Fibroblast of the aortic adventitia (primary cell): ENCODE results near the gene HTT. TPM values are rescaled to one million over a fixed set of nuclear protein-coding genes. Genes with fewer than 3 reads are reported as not detected.

Experiments
- DNase-seq: peaks from one replicate; pipeline ENCODE4 v3.0.0-alpha.2; 2010; ENCODE audit warnings: low read depth
- H3K4me3 ChIP-seq: 2 replicates; pipeline ENCODE4 v1.5.1; 2011; ENCODE audit warnings: low read depth, mild to moderate bottlenecking, control low read depth, low read length, moderate library complexity
- total RNA-seq: library from RNA; depleted of rRNA; stranded (reverse); fragments of >200 nt; gene quantifications from 2 replicates; pipeline ENCODE4 v1.2.3, GENCODE V29; 2012; ENCODE audit warnings: low replicate concordance
- TF ChIP-seq, protein P1 (sequence below): IDR thresholded peaks from 2 replicates; pipeline ENCODE4 v1.5.1; 2011; ENCODE audit warnings: mild to moderate bottlenecking, low read length, control low read depth, inconsistent platforms; ENCODE audit not compliant: insufficient read depth

HTT gene
- total RNA-seq, 1 donor = 49.9 TPM

DNA sequence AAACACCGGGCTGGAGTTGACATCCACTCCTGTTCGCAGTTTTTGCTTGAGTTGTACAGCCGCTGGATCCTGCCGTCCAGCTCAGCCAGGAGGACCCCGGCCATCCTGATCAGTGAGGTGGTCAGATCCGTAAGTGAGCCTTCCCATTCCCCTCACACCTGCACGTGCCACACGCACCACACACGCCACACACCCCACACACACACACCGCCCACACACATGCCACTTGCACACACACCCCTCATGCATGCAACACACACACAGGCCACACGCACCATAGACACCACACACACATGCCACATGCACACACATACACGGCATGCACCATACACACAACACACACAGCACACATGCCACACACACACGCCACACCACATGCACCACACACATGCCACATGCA is 154.4 kb downstream of the HTT start:
- DNase-seq = no peak
- H3K4me3 ChIP-seq = no peak overlapping the region
- TF ChIP-seq, protein P1, sequence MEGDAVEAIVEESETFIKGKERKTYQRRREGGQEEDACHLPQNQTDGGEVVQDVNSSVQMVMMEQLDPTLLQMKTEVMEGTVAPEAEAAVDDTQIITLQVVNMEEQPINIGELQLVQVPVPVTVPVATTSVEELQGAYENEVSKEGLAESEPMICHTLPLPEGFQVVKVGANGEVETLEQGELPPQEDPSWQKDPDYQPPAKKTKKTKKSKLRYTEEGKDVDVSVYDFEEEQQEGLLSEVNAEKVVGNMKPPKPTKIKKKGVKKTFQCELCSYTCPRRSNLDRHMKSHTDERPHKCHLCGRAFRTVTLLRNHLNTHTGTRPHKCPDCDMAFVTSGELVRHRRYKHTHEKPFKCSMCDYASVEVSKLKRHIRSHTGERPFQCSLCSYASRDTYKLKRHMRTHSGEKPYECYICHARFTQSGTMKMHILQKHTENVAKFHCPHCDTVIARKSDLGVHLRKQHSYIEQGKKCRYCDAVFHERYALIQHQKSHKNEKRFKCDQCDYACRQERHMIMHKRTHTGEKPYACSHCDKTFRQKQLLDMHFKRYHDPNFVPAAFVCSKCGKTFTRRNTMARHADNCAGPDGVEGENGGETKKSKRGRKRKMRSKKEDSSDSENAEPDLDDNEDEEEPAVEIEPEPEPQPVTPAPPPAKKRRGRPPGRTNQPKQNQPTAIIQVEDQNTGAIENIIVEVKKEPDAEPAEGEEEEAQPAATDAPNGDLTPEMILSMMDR = no peak

DNA sequence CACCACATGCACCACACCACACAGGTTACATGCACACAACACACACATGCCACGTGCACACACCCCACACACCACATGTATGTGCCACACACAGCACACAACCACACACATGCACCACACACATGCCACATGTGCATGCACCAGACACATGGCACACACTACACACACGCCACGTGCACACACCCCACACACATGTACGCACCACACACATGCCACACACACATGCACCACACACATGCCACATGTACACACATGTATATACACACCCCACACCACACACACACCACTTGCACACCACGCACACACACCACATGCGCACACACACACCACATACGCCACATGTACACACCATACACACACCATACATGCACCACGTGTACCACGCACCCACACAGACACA is 154.8 kb downstream of the HTT start:
- TF ChIP-seq, protein P1 = no peak

DNA sequence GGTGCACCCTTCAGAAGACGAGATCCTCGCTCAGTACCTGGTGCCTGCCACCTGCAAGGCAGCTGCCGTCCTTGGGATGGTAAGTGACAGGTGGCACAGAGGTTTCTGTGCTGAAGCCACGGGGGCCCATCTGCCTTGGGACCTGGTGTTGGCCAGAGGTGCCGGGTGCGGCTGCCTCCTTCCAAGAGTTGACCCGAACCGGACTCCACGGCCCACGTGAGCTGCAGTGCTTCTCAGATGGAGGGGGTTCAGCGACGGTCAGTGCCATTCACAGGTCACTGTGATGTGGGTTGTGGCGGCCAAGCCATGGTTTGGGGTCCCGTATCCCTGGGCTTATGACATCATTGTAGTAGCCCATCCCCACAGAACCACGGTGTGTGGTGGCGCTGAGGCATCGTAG is 155.5 kb downstream of the HTT start:
- TF ChIP-seq, protein P1 = no peak
- no peak for DNase-seq
- H3K4me3 ChIP-seq = no peak overlapping the region

More for the DNA sequence above, 154.8 kb downstream of the HTT start:
- no peak for DNase-seq
- no peak overlapping the region for H3K4me3 ChIP-seq

DNA sequence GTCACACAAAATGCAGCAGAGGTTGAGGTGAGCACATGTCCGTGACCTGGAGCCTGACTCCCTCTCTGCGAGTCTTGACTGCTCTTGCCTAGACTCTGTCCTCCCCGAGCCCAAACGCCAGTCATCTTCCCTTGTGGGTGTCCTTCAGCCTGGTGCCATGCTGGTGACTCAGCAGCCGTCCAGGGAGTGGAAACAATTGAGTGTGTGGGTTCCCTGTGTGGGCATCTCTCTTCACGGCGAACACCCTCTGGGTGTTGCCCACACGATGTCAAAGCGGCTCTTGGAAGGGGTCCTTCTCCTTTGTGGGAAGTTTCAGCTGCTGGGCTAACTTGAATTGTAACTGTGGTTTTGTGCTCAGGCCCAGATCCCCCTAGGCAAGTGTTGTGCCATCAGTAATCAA is 157.0 kb downstream of the HTT start:
- no peak overlapping the region for H3K4me3 ChIP-seq
- DNase-seq = no peak
- TF ChIP-seq, protein P1 = no peak

DNA sequence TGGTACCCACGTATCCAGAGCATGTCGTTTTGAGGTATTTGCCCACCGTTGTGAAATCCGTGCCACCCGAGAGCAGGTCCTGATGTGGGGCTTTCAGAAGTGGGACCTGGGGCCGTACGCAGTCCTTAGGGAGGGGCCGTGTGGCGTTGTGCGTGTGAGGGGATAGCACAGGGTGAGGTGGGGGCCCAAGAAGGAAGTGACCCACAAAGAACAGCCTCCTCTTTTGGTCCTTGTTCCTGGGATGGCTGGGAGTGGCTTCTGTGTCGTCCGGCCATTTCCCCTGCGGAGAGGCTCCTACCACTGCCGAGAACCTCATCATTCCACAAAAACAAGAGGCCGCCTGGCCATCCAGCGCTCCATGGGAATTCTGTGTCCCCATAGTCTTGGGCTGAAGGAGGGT is 157.5 kb downstream of the HTT start:
- TF ChIP-seq, protein P1 = no peak
- DNase-seq = no peak
- H3K4me3 ChIP-seq = no peak overlapping the region

DNA sequence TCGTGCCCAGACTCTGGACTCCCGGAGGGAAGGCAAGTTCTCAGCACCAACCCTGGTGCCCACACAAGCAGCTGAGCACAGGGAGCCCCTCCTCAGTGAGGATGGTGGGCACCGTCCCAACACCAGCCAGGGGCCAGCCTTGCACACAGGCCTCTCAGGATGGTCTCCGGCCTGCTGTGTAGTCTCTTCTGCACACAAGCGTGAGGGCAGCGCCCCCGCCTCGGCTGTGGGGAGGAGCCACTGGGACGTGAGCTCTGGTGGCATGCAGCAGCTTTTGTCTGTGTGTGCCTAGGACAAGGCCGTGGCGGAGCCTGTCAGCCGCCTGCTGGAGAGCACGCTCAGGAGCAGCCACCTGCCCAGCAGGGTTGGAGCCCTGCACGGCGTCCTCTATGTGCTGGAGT is 158.4 kb downstream of the HTT start:
- TF ChIP-seq, protein P1 = no peak
- no peak overlapping the region for H3K4me3 ChIP-seq
- no peak for DNase-seq

DNA sequence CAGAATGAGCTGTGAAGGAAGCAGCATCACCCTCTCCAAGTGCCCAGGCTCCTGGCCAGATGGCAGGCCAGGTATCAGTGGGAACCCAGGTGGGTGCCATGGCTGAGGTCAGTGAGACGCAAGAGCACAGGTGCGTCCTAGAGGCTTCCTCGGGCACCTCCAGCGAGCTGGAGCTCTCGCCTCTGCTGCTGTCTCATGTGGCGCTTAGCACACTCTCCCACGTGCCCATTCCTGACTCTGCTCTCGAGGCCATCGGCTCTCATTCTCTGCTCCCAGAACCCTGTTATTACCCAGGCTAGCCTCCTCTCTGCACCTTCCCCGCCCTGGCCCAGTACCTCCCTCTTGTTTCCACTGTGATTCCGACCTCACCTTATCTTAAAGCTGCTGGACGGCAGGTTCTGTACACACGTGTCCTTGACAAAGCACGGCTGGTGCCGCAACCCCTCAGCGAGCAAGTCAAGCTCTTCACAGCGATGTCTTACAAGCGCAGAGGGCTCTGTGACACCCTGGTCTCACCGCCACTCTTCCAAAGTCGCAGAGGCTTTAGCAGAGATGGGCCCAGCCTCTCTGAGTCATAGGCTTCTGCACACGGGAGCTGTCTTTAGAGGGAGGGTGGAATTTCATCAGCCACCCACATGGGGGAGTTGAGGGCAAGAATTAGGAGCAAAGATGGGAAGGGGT is 159.1 kb downstream of the HTT start:
- DNase-seq = peak; percentile 8
- TF ChIP-seq, protein P1 = no peak
- no peak overlapping the region for H3K4me3 ChIP-seq
